Measurements from ENCODE around the gene PCDH9.

Gene PCDH9

DNA sequence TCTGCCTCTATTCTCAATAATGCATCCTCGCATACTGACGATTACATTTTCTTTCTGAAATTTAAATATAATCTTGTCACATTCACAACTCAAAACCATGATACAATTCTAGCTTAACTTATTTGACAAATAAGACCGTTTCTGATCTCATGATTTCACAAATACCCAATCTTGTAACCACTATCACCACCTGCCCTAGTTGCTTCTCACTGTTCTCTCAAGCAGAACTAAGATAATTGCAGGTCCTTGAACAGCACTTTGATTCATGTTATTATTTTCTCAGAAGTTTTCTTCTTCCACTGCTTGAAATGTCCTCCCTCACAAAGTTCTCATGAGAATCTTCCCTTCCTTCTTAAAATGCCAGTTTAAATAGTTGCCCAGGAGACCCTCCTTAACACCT, 211.4 kb downstream of the PCDH9 start:
- TF ChIP-seq, protein P1, sequence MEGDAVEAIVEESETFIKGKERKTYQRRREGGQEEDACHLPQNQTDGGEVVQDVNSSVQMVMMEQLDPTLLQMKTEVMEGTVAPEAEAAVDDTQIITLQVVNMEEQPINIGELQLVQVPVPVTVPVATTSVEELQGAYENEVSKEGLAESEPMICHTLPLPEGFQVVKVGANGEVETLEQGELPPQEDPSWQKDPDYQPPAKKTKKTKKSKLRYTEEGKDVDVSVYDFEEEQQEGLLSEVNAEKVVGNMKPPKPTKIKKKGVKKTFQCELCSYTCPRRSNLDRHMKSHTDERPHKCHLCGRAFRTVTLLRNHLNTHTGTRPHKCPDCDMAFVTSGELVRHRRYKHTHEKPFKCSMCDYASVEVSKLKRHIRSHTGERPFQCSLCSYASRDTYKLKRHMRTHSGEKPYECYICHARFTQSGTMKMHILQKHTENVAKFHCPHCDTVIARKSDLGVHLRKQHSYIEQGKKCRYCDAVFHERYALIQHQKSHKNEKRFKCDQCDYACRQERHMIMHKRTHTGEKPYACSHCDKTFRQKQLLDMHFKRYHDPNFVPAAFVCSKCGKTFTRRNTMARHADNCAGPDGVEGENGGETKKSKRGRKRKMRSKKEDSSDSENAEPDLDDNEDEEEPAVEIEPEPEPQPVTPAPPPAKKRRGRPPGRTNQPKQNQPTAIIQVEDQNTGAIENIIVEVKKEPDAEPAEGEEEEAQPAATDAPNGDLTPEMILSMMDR (IDR thresholded peaks at IDR 0.05; ENCODE audit: low read depth, low read length, missing control alignments), result no peak
- no peak for DNase-seq (ENCODE audit: extremely low read depth, low read depth)
- H3K4me3 ChIP-seq (replicated peaks; ENCODE audit: low read depth, low read length), result no peak overlapping the region

DNA sequence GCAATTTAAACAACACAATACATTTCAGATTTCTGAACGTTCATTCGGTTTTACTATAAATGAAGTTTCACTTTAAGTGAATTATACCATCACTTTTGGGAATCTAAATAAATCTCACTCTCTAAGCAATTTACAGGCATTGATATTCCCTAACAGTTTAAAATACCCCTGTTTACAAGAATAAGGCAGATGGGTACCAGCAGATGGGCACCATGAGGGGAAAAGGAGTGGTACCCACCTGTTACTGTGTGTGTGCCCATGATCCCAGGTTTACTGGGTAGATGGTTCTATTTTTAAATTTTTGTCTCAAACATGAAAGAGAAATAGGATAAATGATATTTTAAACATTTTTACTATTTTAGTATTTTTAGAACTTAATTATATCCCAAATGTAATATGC, 212.9 kb downstream of the PCDH9 start:
- no peak overlapping the region for H3K4me3 ChIP-seq (replicated peaks; ENCODE audit: low read depth, low read length)
- no peak for DNase-seq (ENCODE audit: extremely low read depth, low read depth)
- TF ChIP-seq, protein P1 (IDR thresholded peaks at IDR 0.05; ENCODE audit: low read depth, low read length, missing control alignments), result no peak

- TF ChIP-seq, protein P1 (IDR thresholded peaks at IDR 0.05; ENCODE audit: low read depth, low read length, missing control alignments), result no peak
- DNase-seq (ENCODE audit: extremely low read depth, low read depth), result no peak
- H3K4me3 ChIP-seq (replicated peaks; ENCODE audit: low read depth, low read length), result no peak overlapping the region
Measured at GRCh38 chr13:67015976-67016600, 214.0 kb downstream of the PCDH9 start.

- no peak overlapping the region for H3K4me3 ChIP-seq (replicated peaks; ENCODE audit: low read depth, low read length)
- DNase-seq (ENCODE audit: extremely low read depth, low read depth), result no peak
- TF ChIP-seq, protein P1 (IDR thresholded peaks at IDR 0.05; ENCODE audit: low read depth, low read length, missing control alignments), result no peak
Measured at GRCh38 chr13:67014399-67014798, 215.7 kb downstream of the PCDH9 start.

- DNase-seq (ENCODE audit: extremely low read depth, low read depth), result no peak
- no peak overlapping the region for H3K4me3 ChIP-seq (replicated peaks; ENCODE audit: low read depth, low read length)
- TF ChIP-seq, protein P1 (IDR thresholded peaks at IDR 0.05; ENCODE audit: low read depth, low read length, missing control alignments), result no peak
Measured at GRCh38 chr13:67013709-67014108, 216.4 kb downstream of the PCDH9 start.

DNA sequence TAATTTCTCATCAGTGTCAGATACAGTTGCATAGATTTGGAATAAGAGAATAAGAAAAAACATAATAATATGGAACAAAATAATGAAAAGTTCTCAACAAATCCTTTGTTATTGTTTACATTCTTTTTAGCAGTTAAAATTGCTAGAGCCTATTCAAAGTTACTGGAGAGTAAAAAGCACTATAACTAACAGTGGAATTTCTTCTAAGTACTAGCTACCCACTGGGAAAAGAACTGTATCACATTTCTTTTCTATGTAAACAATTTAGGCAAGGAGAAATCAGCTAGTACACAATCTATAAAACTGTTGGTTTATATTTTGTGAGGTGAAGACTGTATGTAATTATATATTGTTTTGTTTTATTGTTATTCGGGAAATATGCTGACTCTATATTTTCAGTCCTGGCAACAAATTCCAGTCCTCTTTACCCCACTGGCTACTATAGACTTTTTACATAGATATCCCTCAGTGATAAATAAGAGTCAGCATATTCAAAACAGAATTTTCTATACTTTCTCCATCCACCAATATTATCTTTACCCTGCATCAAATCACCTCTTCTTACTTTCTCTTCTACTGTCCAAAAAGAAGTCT, 222.0 kb downstream of the PCDH9 start:
- TF ChIP-seq, protein P1 (IDR thresholded peaks at IDR 0.05; ENCODE audit: low read depth, low read length, missing control alignments), result no peak
- DNase-seq (ENCODE audit: extremely low read depth, low read depth), result no peak
- no peak overlapping the region for H3K4me3 ChIP-seq (replicated peaks; ENCODE audit: low read depth, low read length)

All from HFF-Myc (cell line).